GM18508 (cell line): ENCODE measurements around the gene YWHAQ.
"Not testable (repeated sequence)": the region's sequence is repeated elsewhere in the genome, so short reads cannot be mapped to it uniquely, and the experiment has no call there.

Experiments
- ATAC-seq: cut with Tn5 transposase; IDR thresholded peaks from one replicate; pipeline ENCODE4 v1.9.1; 2021; ENCODE audit warnings: moderate number of reproducible peaks; ENCODE audit not compliant: insufficient read depth, unreplicated experiment

YWHAQ gene

DNA sequence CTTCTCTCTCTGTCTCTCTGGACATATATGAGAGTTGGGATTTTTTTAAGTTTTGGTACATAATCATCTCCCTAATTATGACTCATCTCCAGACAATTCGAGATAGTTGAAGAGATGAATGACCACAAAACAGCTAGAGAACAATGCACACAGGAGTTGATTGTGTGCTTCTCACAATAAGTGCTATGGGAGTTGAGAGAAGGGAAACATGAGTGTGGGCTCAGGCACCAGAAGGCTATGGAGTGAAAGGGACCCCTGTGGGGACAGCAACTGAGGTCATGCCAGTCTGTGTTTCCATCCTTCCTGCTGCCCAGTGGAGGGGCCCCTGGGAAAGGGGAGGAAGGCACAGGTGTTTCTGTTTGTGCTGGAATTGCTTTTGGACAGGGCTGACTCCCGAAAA, 6.5 kb upstream of the YWHAQ start:
- no peak for ATAC-seq

DNA sequence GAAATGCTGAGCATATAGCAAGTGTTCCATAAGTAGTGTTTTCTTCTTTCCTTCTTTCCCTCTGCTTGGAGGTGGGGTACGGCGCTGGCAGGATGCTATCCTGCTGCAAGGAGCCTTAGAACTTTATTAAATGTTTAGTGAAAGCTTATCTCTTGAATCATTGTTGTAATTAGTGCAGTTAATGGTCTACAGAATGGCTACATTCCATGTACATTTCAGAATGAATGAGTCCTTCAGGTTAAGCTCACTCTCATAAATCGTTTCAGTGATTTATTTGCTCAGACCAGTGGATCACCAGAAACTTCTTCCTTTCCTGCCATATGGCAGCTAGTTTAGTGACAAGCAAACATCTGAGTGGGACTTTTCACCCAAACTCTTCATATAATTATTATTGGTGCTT, 3.3 kb upstream of the YWHAQ start:
- ATAC-seq: no peak

DNA sequence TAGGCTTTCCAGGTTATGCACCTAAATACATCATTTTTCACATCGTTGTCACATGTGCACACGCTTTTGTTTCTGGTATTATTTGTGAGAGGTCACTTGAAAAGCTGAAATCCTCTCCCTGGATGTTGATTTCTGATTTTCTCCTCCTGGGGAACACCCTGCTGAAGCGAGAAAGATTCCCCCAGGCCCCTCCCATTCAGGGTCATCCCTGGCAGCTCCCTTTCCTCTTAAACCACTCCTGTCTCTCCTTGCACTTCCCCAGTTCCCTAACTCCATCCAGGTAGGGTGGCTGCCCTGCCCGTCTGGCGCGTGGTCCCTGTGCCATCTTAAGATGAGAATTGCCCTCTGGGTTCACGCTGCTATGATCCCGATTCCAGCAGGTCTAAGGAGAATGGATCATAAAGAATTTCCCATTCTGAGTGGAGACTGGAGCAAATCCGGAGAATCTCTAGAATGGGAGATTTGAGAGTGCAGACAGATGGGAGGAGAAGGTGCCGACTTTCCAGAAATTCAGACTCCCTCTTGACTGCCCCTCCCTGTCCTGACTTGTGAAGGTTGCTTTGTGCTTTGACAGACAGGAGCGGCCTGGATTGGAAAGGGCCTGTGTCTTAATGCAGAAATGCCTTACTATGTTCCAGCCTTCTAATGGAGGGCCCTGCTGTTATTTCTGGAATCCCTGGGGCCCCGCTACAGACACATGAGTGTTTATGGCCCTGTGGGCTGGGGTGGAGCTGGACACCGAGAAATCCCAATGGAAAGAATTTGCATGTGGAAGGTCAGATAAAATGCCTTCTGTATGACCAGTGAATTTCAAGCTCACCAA, 1.3 kb upstream of the YWHAQ start:
- no peak for ATAC-seq

DNA sequence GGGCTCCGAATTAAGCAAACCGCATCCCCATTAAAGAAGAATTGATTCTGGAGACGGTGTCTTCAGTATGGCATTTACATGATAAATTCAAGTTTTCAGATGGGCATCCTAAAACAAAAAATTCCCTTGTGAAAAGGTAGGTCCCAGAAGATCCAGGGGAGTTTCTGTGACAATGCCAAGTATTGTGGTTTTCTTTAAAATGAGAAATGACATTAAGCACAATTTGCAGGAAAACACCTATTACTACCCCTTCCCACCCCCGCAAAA, 689 bp upstream of the YWHAQ start:
- no peak for ATAC-seq

DNA sequence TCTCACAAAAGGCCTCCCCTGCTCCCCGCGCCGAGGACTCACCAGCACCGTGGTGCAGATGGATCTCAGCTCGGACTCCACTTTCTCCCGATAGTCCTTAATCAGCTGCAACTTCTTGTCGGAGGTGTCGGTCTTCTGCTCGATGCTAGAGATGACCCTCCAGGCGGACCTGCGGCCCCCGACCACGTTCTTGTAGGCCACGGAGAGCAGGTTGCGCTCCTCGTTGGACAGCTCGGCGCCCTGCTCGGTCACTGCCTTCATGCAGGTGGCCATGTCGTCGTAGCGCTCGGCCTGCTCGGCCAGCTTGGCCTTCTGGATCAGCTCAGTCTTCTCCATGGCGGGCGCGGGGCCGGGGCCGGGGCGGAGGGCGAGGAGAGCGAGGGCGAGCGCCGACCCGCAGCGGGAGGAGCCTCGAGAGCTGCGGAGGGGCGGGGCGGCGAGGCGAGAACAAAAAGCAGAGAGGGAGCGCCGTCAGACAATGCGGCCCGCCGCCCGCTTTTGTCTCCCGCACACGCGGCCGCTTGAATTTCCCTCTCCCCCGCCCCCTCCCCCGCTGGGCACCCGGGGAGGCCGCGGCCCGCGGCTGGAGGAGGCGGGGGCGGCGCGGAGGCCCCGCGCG, 571 bp downstream of the YWHAQ start:
- no peak for ATAC-seq

DNA sequence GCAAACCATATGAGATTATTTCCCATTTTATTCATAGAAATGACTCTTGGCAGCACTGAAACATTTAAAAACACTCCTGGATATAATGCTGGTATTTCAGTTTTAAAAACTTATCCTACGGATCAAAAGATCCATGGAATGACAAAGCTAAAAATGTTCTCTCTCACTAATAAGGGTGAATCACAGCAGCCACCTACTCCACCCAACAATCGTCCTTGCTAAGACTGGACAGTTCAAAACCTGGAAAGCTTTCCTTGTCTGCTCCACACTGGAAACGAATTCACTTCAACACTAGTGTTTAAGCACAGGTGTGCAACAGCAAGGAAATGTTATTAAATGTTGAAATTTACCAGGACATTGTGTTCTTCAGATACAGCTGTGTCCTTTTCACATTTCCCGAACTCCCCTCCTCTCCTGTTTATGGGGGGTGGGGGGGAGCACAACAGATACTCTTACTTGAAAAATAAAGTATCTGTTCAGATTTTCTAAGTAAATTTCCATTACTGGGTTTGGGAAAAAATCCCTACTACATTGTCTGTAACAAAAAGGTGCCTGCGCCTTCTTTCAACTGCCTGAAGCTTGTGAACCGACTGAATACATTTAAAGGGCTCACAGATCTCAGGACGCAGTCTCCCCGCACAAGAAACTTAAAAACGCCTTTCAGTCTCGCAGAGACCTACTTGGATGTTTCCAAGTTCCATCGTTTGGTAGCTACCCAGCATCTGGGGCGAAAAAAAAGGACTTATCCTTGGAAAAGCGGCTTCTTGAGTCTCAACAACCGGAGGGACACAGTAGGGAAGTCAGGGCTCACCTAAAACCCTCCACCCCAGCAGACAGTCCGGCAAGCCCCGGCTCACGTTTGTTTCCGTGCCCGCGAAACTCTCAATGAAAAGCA, 1.3 kb downstream of the YWHAQ start:
- no peak for ATAC-seq

DNA sequence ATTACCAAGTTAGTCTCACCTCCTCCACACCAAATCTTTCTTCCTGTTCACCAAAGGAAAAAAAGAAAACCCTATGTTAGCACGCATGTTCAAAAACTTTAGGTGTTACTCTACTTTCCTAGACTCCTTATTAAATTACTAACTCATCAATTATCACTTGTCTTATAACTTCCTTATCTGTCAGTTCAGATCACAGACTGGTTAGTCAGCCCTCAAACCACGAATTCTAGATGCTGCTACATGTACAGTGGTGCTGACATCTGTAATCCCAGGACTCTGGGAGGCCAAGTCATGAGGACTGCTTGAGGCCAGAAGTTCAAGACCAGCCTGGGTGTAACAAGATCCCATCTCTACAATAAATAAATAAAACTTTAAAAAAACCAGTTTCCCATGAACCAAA, 3.5 kb downstream of the YWHAQ start:
- ATAC-seq: no peak

DNA sequence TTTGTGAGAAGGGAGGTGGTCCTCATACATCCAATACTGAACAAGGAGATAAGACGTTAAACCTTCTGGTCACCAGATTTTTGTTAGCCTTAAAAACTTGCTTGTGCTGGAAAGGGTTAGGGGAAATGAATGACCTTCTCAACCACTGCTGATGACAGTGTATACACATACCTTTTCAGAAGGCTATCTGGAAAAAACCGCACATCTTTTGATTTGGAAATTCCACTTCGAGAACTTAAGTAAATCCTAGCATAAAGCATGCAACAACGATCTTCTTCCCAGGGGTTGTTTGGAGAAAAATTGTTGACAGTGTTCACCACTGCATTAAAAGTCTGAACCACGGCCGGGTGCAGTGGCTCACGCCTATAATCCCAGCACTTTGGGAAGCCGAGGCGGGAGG, 7.6 kb downstream of the YWHAQ start:
- ATAC-seq: no peak

DNA sequence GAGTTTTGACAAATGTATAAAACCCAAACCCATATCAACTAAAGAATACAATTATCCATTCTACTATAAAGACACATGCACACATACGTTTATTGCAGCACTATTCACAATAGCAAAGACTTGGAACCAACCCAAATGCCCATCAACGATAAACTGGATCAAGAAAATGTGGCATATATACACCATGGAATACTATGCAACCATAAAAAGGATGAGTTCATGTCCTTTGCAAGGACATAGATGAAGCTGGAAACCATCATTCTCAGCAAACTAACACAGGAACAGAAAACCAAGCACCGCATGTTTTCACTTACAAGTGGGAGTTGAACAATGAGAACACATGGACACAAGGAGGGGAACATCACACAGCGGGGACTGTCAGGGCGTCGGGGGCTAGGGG, 9.1 kb downstream of the YWHAQ start:
- ATAC-seq: not testable (repeated sequence)

DNA sequence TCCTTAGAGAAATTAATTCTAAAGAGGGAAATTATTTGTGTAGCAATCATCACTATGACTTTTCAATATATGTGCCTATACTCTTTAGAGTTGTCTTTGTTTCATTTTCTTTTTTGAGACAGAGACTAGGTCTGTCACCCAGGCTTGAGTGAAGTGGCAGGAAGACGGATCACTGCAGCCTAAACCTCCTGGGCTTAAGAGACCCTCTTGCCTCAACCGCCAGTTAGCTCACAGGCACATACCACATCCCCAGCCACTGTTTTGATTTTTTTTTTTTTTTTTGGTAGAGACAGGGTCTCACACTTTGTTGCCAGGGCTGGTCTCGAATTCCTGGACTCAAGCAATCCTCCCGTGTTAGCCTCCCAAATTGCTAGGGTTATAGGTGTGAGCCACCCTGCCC, 12.4 kb downstream of the YWHAQ start:
- no peak for ATAC-seq

DNA sequence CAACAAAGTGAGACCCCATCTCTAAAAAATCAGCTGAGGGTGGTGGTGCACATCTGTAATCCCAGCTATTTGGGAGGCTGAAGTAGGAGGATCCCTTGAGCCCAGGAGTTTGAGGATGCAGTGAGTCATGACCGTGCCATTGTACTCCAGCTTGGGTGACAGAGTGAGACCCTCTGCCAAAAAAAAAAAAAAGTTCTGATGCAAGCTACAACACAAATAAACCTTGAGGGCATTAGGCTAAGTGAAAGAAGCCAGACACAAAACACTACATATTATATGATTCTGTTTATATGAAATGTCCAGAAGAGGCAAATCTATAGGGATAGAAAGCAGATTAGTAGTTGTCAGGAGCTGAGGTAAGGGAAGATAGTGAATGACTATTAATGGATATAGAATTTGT, 13.0 kb downstream of the YWHAQ start:
- ATAC-seq: no peak

DNA sequence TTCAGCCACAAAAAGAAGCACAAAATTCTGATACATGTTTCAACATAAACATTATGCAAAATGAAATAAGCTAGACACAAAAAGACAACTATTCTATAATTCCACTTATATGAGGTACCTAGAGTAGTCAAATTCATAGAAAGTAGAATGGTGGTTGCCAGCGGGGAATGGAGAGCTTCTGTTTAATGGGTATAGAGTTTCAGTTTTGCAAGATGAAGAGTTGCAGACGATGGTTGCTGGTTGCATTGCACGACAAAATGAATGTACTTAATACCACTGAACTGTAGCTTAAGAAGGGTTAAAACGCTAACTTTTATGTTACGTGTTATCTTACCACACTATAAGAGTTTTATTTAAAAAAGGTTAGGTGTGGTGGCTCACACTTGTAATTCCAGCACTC, 13.5 kb downstream of the YWHAQ start:
- no peak for ATAC-seq

DNA sequence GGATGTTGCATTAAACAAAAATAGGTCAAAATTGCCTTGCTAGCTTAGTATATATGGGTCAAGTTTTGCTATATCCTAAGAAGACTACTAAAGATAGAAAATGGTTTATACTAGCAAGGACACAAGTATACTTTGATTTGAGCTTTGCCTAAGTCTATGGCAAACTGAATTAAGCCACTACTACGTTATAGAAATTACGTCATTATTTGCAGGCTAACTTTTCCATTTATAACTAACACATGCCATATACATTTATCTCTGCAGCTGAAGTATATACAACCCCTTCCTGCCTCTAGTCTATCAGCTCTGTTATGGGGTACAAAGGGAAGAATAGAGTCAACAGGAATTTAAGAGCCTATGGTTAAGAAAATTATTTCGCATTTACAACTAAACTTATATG, 16.2 kb downstream of the YWHAQ start:
- no peak for ATAC-seq

DNA sequence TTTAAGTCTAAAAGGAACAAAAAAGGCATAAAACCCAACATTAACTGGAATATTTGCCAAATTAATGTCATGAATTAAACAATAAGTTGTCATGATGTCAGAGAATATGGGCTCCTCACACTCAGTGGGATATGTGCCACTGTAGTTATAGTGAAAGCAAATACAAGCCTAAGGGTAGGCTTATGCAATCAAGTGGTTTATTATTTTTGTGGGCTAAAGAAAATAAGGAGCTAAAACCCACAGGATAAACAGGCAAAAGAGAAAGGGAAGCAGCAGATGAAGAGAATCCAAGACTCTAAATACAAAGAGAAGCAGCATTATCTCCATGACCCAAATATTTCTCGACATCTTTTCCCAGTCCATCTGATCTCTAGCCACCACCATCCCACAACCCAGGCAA, 17.5 kb downstream of the YWHAQ start:
- no peak for ATAC-seq

DNA sequence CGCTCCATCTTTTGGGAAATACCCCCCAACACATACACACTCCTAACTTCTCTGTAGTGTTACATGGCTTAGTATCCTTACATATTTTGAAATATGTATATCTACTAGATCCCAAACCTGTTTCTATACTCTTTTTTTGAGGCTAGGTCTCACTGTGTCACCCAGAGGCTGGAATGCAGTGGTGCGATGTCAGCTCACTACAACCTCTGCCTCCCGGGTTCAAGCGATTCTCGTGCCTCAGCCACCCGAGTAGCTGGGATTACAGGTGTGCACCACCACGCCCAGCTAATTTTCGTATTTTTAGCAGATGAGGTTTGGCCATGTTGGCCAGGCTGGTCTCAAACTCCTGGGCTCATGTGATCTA, 19.3 kb downstream of the YWHAQ start:
- not testable (repeated sequence) for ATAC-seq

DNA sequence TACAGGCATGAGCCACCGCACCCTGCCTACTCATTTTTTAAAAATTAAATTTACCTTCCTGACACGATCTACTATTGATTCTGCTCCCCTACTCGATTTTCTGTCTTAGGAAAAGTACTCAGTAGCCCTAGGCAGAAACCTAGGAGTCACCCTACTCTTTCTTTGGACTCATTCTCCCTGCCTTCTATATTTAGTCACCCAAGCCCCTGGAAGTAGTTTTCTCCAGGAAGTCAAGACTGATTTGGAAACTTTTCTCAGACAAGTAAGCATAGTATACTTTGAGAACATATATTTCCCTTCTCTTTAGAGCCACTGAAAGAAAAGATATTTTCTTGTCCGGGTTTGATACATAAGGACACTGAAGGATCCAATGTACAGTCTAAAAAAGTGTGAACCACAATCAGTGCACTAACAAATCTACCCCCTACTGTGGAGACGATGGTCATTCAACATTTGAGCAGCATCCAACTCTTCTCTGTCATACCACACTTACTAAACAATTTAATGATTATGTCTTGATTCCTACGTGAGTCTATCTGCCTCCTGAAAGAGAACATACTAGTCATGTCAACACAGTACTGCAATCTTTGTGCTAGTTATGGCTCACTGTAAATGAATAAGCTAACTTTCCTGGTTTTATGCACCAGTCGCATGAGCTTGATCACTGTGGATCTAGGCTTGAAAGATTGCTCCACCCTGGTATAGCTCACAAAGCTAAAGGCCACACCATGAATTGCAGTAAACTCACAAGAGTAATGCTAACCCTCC, 19.8 kb downstream of the YWHAQ start:
- no peak for ATAC-seq

DNA sequence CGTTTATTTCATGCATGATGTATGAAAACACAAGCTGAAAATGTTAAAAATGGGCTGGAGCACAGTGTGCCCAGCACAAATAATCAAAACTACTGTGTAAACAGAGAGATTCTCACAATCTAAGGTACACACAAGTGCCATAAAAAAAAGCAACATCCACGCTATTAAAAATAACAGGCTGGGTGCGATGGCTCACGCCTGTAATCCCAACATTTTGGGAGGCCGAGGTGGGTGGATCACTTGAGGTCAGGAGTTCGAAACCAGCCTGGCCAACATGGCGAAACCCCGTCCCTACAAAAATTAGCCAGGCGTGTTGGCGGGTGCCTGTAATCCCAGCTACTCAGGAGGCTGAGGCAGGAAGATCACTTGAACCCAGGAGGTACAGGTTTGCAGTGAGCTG, 22.3 kb downstream of the YWHAQ start:
- not testable (repeated sequence) for ATAC-seq

DNA sequence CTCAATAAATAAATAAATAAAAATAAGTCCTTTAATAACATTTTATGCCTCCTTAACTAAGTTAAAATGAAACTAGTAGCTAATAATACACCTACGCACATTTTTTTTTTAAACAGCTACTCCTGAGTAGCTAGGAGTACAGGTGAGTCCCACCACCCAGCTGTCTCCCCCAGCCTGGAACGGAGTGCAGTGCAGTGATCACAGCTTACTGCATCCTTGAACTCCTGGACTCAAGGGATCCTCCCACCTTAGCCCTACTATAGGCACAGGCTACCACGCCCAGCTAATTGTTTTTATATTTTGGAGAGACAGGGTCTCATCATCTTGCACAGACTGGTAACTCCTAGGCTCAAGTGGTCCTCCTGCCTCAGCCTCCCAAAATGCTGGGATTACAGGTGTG, 28.4 kb downstream of the YWHAQ start:
- no peak for ATAC-seq

DNA sequence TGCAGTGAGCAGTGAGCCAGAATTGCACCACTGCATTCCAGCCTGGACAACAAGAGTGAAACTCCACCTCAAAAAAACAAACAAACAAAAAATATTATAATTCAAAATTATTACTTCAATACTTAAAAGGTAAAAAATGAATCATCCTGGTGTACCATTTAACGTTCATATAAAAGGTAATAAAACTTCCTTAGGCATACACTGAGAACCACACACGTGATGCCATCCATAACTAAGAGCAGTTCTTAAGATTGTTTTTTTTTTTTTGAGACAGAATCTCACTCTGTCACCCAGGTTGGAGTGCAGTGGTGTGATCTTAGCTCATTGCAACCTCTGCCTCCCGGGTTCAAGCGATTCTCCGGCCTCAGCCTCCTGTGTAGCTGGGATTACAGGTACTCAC, 29.4 kb downstream of the YWHAQ start:
- no peak for ATAC-seq

DNA sequence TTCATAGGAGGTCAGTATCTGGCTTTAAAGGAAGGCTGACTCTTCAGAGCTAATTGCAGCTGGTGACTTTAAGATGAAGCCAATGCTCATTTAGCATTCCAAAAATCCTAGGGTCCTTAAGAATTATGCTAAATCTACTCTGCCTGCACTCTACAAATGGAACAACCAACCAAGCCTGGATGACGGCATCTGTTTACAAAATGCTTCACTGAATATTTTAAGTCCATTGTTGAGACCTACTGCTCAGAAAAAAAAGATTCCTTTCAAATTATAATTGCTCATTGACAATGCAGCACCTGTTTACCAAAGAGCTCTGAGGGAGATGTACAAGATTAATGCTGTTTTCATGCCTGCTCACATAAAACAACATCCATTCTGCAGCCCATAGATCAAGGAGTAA, 31.4 kb downstream of the YWHAQ start:
- no peak for ATAC-seq
